IPS-NIHi11 (cell line): ENCODE data around the gene XIRP2.
"Not testable (repeated sequence)": the region's sequence is repeated elsewhere in the genome, so short reads cannot be mapped to it uniquely, and the experiment has no call there.

ENCODE experiments used
- DNase-seq: peaks from one replicate; pipeline ENCODE4 v3.0.0; 2012; ENCODE audit warnings: mixed read lengths, low spot score

The XIRP2 gene

GRCh38 chr2:167054881-167055280, 166.6 kb downstream of the XIRP2 start:
- DNase-seq = no peak

DNA sequence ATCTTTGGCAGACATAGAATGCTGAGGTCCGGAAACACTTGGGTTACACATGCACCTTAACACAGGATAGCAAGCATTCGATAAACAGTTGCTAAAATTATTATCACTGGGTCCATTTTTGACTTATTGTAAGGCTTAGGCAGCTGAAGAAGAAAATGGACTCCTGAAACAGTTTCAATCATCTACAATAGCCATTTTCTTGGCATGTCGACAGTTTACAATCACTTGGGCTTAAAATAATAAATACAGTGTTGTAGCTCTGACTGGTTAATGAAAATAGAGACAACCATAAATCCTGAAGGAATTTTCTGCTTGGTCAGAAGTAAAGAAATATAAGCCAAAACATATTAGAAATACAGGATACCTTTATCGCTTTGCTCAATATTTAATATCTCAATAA, 169.2 kb downstream of the XIRP2 start:
- no peak for DNase-seq

DNA sequence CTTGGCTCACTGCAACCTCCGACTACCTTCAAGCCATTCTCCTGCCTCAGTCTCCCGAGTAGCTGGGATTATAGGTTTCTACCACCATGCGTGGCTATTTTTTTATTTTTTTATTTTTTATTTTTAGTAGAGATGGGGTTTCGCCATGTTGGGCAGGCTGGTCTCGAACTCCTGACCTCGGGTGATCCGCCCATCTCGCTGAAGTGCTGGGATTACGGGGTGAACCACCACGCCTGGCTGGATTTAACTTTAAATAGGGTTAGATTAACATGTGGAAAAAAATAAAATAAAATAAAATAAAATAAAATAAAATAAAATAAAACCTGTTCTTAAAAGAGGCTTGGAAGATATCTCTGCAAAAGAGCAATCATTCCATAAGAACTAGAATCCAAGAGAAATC, 170.9 kb downstream of the XIRP2 start:
- no peak for DNase-seq

- no peak for DNase-seq
Observed at GRCh38 chr2:167069855-167070254, 181.6 kb downstream of the XIRP2 start.

DNA sequence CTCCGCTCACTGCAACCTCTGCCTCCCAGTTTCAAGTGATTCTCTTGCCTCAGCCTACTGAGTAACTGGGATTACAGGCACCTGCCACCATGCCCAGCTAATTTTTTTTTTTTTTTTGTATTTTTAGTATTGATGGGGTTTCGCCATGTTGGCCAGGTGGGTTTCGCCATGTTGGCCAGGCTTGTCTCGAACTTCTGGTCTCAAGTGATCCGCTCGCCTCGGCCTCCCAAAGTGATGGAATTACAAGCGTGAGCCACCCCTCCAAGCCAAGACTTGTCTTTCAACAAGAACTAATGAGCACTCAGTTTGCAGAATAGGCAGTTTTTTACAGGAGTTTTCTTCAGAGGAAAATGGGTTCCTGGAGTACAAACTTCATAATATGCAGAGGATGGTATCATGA, 187.4 kb downstream of the XIRP2 start:
- not testable (repeated sequence) for DNase-seq

GRCh38 chr2:167098931-167099330, 210.7 kb downstream of the XIRP2 start:
- not testable (repeated sequence) for DNase-seq

DNA sequence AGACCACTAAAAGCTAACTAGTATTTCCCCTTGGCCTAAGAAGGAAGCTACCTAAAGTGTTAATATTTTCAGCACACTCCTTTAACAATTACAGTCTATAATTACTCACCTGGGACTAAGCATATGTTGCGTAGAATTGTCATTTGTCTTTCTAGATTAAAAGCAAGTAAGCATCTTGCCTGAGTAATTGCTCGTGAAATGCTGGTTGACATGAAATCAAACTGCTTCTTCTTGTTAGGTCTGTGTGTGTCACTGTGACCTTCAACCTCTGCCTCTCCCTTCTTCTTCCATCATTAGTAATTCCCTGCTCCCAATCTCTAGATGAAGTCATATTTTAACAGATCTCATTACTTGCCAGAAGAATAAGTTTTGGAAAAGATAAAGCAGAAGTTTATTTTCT, 212.2 kb downstream of the XIRP2 start:
- DNase-seq = no peak

DNA sequence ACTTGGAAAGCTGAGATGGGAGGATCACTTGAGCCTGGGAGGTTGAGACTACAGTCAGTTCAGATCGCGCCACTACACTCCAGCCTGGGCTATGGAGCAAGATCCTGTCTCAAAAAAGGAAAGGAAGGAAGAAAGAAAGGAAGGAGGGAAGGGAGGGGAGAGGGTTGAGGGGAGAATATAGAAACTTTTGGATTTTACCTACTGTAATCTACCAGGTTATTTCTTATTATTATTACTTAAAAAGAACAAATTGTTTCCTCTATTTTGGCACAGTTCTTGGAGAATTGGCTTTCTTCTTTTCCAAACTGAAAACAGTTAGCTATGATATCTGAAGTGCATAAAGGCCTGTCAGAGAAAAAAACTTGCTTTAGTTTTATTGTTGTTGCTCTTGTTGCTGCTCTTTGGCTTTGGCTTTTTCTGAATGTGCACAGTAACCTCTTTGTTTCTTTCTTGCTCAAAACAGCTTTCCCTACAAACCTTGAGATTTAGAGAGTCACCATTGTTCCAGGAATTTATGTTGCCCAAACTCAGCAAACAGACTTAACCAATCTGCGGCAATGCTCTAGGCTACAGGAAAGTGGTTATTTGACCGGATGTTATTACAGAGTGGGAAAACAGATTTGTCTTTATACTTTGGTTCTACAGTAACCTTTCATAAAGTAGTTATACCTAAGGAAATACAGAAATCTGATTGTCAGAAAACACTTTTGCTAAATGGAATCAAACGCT, 214.9 kb downstream of the XIRP2 start:
- DNase-seq = no peak

DNA sequence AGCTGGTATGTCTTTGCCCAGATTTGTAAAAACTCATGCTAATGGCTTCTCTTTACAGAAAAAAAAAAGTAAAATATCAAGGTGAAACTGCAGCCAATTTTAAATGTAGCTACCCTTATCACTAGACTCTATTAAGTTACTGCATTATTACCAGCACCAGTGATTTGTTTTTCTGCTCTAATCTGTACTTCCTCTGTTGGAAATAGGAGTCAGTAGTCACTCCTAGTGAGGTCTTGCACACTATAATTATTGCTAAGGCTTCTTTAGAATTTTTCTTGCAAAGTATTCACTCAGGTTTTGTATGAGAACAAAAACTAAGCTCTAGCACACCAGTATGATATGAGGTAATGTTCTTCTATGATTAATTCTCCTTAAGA, 215.5 kb downstream of the XIRP2 start:
- no peak for DNase-seq

- DNase-seq = no peak
Observed at GRCh38 chr2:167104691-167105090, 216.4 kb downstream of the XIRP2 start.

- DNase-seq = not testable (repeated sequence)
Observed at GRCh38 chr2:167109682-167110081, 221.4 kb downstream of the XIRP2 start.

DNA sequence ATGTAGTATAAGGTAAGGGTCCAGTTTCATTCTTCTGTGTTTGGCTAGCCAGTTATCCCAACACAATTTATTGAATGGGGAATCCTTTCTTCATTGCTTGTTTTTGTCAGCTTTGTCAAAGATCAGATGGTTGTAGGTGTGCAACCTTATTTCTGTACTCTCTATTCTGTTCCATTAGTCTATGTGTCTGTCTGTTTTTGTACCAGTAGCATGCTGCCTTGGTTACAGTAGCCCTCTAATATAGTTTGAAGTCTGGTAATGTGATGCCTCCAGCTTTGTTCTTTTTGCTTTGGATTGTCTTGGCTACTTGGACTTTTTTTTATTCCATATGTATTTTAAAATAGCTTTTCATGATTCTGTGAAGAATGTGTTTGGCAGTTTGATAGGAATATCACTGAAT, 222.1 kb downstream of the XIRP2 start:
- DNase-seq = no peak

GRCh38 chr2:167114018-167114417, 225.7 kb downstream of the XIRP2 start:
- no peak for DNase-seq

DNA sequence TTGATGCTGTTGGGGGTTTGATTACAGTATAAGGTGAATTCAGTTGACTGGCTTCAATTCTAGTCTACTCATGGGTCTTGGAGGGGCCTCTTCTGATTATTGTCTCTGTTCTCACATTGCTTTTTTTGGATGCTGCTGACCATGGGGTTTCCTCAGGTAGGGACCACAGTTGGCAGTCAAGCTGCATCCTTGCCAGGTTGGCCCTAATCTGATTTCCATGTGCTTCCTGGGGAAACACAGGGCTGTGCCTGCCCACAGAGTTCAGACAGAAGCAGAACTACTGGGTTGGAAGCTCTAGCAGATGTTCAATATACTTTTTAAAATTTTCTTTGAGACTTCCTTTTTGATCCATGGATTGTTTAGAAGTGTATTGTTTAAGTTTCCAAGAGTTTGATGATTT, 227.3 kb downstream of the XIRP2 start:
- no peak for DNase-seq

DNA sequence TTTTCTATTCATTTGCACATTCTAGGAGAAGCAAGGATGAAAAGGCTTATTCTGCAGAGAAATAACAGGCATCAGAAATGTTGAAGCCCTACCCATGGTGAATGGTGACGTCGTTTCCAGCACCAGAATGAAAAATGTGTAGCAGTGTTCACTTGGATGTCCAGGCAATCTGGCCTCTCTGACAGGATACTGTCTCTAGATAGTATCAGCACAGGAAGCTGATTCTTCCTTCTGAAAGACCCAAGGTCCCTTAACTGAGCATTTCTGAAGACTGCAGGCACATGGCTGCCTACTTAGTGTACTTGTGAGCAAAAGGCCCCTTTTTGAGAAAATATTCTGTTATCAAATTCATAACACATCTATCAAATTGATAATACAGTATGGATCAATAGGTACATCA, 234.1 kb downstream of the XIRP2 start:
- no peak for DNase-seq

GRCh38 chr2:167126165-167126564, 237.9 kb downstream of the XIRP2 start:
- DNase-seq = no peak

DNA sequence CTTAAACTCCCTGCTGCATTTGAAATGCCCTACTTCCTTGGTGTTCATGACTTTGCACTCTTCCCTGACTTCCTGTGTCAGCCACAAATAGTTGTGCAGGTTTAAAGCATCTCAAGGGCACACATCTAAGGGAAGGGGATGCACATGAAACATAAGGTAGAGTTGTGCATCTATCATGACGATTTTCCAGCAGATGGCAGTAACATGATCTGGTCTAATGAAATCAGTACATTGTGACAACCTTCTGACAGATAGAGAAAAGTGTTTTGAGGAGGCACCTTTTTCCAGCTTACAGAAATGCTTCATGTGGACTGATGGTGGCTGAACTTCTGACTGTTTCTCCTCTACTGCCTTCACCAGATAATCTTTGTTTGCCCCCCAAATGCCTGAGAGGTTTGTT, 238.9 kb downstream of the XIRP2 start:
- DNase-seq = no peak

DNA sequence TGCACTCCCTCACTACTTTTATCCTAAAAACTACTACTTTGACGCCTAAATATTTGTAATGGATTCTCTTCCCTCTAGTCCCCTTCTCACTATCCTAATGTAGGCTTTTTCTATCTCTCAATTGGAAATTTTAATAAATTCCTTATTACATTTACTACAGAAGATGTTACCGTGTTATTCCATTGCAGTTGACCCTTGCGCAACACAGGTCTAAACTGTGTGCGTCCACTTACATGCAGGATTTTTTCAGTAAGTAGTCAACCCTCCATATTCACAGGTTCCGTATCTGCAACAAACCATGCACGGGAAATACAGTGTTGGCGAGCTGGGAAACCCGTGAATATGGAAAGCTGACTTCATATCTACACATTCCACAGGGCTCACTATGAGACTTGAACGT, 239.8 kb downstream of the XIRP2 start:
- DNase-seq = no peak

GRCh38 chr2:167132066-167132465, 243.8 kb downstream of the XIRP2 start:
- DNase-seq = no peak

GRCh38 chr2:167132906-167133555, 244.8 kb downstream of the XIRP2 start:
- DNase-seq = no peak

DNA sequence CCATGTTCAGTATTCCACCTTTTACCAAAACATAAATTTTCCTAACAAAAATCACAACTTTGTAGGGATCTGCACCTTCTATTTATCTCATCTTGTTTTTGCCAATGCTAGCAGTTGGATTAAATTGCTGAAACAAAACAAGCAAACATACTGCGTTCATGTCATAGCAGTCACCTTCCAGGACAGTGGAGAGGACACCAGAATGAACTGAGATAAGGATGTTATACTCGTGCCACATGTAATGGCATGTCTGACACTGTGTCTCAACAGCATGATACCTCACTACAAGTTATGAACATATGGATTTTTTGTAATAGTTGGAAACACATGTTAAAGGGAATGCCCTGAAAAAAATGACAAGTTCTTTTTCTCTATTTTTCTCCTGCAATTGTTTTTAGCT, 245.3 kb downstream of the XIRP2 start:
- no peak for DNase-seq

GRCh38 chr2:167134381-167135072, 246.2 kb downstream of the XIRP2 start:
- DNase-seq = no peak

- no peak for DNase-seq
Observed at GRCh38 chr2:167135706-167136105, 247.4 kb downstream of the XIRP2 start.
